ENCODE data around the gene SHISA5.

Gene SHISA5

DNA sequence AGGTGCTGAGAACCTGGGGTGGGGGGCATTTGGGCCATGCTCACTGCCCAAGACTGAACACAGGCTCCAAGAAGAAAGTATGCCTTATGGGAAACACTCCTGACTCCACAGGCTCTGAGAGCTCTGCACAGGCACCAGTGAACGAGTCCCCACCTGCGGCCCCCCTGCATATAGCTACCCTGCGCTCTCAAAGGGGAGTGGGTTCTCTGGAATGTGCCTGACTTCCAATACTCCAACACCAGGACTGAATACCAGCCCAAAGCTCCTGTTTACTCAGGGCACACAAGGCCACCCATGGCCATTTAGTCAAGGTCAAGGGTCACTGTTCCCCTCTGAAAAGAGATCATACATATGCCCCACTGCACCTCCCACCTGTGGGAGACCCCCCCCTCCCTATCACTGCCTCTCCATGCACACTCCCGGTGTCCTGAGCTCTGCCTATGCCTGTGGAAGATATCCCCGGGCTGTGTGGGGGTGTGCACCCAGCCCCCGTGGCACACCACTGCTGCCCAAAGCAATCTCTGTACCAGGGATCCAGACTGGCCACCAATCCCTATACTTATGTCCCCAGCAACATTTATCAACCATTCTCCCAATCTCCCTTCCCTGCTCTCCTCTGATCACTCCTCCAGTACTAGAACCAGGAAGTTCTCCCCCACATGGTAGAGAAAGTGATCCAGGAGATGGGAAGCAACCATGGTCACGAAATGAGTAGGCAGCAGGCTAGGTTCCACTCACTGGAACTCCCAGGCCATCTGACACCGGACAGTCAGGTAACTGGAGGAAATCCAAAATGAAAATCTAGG is 72.5 kb downstream of the SHISA5 start:
- DNase-seq (ENCODE audit: low spot score) = peak; percentile 25

GRCh38 chr3:48430708-48431101 is 73.3 kb downstream of the SHISA5 start:
- DNase-seq (ENCODE audit: low spot score) = no peak

DNA sequence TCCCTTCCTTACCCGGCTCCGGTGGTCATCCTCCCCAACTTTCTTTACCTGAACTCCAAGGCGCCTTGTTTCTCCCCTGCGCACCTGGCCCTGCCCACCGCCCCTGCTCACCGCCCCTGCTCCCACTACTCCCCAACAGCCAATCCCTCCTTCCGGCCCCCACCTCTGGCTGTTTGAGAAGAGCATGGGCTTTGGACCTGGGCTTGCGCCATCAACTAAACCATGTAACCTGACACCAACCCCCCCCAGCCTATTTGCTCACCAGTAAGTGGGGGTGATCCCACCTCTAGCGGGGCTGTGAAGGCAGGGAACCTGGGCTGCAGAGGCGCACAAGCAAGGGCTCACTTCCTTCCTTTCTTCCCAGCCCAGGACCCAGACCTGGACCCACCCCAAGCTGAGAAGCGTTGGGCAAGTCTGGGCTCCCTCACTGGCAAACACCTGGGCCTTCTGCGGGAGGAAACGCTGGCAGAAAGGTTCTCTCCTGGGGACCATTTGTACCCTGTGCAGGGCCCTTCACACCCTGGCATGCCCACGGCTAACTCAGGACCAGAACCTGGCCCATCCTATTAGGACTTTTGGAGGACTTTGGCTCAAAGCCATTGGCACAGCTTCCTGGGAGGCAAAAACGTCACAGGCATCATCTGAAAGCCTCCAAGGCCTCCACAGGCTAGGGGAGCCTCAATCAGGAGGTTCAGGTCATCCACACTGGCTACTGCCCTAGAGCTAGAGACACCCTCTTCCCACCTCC is 73.8 kb downstream of the SHISA5 start, which contains the start of gene PLXNB1:
Gene PLXNB1, minus strand, starts transcription at position 127 of the 748 bp plus-strand sequence. CDS start 5,475 bp downstream, outside the sequence.
- DNase-seq (ENCODE audit: low spot score) = peak; percentile 95

DNA sequence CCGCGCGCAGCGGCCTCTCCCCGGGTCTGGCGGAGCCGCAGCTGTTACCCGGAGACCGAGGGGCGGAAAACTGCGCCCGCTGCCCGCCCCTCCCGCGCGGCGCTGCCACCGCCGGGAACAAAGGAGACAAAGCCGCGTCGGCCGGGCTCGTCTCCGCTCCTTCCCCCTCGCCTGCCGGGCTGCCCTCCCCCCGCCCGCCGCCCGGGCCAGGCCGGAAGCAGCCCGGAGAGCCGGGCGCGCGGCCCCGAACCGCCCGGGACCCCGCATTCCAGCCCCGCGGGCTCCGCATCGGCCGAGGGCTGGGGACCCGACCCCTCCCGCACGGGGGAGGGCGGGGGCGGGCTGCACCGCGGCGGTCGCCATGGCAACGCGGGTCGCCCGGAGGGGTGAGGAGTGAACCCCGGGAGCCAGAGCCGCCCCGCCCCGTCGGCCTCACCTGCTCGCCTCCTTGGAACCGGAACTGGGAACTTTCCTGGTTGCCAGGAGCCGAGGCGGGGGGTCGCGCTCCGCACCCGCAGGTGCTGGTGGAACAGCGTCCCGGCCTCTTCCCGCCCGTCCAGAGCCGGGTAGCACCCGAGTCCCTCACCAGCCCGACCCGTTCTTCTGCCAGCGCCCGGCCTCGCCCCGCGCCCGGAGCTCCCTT is 74.5 kb downstream of the SHISA5 start:
- DNase-seq (ENCODE audit: low spot score) = peak; percentile 84

GRCh38 chr3:48428572-48429316 is 75.2 kb downstream of the SHISA5 start:
- DNase-seq (ENCODE audit: low spot score) = peak; percentile 100

- no peak for DNase-seq (ENCODE audit: low spot score)
These were observed 75.8 kb downstream of the SHISA5 start for GRCh38 chr3:48428088-48428571.

DNA sequence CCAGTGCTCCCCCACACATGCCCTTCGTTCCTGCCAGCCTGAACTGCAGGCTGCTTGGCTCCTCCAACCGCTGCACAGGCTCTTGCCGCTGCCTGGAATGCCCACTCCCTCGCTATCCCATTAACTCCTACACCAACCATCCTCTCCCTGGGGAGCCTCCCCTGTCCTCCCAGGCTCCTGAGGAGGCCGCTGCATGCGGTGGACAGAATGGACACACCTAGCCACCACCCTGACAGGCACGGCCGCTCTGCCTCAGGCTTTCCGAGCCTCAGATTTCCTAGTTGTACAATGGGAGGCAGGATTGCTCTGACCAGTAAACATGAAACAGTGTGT is 76.4 kb downstream of the SHISA5 start:
- no peak for DNase-seq (ENCODE audit: low spot score)

GRCh38 chr3:48426944-48427629 is 76.9 kb downstream of the SHISA5 start:
- no peak for DNase-seq (ENCODE audit: low spot score)

DNA sequence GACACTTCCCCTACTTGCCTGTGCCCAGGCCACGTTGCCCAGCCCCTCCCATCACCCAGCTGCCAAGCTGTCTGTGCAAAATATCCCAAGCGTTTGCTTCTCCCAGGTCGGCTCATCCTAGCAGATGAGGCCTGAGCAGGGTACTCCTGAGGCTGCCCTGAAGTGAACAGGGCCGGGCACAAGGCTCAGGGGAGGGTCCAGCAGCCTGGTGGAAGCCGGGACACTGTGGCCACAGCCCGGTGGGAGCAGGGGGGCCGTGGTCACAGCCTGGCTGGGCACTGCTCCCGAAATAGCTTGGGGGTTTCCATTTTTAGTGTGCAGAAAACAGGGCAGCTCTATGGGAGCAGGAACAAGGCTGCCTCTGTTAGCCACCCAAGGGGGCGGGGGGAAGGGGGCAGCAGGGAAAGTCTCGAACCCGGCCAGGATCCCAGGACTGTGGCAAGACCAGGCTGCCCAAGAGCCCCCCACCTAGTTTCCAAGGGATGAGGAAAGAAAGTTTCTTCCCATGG is 77.5 kb downstream of the SHISA5 start:
- no peak for DNase-seq (ENCODE audit: low spot score)

DNA sequence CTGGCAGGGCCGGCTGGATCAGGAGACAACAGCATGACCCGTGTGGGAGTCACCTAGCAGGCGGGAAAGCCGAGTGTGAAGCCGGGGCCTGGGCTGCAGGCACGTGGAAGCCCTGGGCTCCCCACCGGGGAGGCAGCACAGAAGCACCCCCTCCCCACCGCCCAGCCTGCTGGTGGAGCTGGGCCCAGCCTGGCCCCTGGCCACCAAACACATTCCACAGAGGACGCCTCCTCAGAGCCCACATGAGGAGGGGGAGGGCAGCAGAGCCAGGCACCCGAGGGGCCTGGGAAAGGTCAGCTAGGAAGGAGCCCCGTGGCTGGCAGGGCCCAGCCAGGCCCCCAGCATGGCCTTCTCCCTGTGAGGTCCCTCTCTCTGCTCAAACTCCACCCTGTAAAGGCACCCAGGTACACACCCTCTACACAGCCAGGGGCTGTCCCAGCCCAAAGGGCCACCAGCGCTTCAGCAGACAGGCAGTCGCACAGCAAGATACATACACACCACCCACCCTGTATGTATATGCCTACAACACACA is 78.6 kb downstream of the SHISA5 start:
- no peak for DNase-seq (ENCODE audit: low spot score)

DNA sequence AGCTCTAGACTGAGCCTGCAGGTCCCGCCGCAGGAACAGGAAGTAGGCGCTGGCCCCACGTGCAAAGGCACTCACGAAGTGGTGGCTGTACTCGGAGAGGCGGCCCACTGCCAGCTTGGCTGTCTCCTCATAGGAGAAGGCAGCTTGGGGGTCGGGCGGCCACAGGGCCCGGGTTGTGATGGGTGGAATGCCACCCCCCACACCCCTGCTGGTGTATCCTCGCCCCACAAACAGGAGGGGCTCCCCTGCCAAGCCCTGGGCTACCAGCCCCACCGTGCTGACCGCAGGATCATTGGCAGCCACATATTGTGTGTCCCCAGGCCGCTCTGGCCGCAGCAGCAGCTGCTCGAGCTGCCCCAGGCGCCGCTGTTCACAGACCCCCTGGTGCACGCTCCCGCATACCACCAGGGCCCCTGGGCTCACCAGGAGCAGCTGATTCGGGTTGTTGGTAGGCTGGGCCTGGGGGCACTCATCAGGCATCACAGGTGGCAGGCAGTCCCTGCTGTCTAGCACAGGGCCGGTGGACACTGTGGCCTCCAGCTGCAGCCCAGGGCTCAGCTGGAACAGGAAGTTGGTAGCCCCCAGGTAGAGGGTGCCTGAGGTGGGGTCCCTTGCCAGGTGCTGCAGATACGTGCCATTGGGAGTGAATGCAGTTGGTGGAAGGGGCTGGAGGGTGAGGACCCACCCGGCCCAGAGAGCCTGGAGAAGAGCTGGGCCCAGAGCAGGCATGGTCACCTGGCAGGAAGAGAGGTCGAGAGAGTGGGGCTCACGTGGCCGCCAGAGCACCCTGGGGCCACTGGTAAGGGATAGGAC is 79.9 kb downstream of the SHISA5 start:
- no peak for DNase-seq (ENCODE audit: low spot score)

DNA sequence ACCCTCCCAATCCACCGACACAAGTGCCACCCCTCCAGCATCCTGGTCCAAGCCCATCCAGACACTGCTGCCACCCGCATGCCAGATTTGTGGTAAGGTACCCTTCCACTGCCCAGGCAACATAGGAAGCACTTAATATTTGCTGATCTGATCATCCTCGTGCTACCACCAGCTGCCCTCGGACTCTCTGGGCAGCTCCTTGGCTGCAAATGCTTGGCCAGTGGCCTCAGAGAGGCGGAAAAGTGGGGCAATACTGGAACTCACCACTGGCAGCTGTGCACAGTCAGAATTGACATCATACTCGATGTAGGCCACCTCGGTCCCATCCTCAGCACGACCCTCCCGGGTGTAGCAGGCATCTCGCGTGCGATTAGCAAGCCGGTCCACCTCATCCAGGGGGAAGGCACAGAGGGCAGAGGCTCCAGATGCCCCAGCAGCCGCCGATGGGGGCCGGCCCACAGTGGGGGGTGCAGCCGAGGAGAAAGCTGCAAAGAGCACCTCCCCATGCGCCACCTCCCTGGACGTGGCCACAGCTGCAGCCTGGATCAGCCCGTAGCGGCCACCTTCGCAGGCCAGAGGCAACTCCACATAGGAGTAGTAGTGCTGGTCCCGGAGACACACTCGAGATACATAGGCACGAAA is 80.6 kb downstream of the SHISA5 start:
- no peak for DNase-seq (ENCODE audit: low spot score)

- no peak for DNase-seq (ENCODE audit: low spot score)
These were observed 81.3 kb downstream of the SHISA5 start for GRCh38 chr3:48422681-48423080.

DNA sequence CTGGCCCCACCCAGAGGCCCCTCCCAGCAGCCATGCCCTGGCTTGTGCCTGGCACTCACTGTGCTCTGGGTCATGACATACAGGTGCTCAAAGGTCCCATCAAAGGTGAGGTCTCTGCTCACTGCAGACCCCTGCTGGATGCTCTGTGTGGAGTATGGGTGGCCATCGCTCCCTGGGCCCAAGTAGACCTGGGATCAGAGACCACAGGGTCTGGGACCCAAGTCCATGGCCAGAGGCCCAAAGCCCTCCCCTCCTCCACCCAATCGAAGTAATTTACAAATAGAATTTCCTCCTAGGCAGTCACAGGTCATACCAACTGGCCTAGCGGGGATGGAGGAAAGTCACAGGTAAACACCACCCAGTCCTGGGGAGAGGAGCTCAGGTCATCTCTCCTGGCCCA is 81.7 kb downstream of the SHISA5 start:
- DNase-seq (ENCODE audit: low spot score) = no peak

DNA sequence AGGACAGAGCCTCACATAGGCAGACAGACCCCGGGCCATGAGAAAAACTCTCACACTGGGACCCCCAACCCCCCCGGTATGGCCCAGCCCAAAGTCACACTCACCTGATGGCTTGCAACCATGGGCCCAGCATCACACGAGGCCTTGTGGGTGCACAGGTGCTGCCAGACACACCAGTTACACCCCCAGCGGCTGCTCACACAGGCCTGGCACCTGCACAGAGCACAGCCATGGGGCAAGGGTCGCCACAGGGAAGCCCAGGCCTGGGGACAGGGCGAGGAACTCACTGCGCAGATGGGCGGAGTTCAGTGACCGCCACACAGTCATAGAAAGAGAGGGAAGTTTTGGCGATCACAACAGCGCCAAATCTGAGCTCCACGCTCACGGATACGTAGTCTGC is 83.4 kb downstream of the SHISA5 start:
- no peak for DNase-seq (ENCODE audit: low spot score)

DNA sequence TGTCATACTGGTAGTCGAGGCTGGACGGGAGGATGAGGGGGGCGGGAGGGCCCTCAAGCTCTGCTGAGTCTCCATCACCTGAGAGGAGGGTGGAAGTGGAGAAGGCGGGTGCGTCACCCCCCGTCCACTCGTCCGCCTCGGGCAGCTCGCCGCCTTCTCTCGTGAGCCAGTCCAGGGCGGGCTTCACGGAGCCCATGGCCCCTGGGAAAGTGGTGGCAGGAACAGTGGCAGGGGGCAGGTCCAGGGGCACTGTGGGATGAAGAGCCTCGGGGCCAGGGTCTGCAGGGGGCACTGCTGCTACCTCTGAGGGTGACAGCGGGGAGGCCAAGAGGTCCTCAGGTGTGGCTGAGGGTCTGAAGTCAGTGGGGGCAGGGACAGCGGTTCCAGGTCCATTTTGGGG is 84.4 kb downstream of the SHISA5 start:
- DNase-seq (ENCODE audit: low spot score) = no peak

- DNase-seq (ENCODE audit: low spot score) = no peak
These were observed 84.8 kb downstream of the SHISA5 start for GRCh38 chr3:48419149-48419548.

GRCh38 chr3:48418651-48419050 is 85.3 kb downstream of the SHISA5 start:
- DNase-seq (ENCODE audit: low spot score) = no peak

GRCh38 chr3:48418140-48418539 is 85.8 kb downstream of the SHISA5 start:
- DNase-seq (ENCODE audit: low spot score) = no peak
